HEK293 (cell line): ENCODE data around the gene LDB2.

Source experiments
- CTCF ChIA-PET: fragments of 350-600 bp; formaldehyde crosslinking; extraction: SDS; loops from one replicate; lab custom pipeline; 2021; ENCODE audit warnings: antibody characterized with exemption; lab: Yijun Ruan, JAX
- POLR2A ChIA-PET: fragments of 300-600 bp; formaldehyde crosslinking; extraction: SDS; loops from one replicate; lab custom pipeline; 2020; ENCODE audit warnings: antibody characterized with exemption, inconsistent platforms; lab: Yijun Ruan, JAX
- H3K27ac ChIP-seq: fragments of 200-500 bp; sonication (Bioruptor generic); 2 replicates; pipeline ENCODE4 v1.5.1; 2014; ENCODE audit warnings: low read depth, low read length, control low read depth, inconsistent platforms; ENCODE audit errors: extremely low read depth
- H3K36me3 ChIP-seq, 2 experiments: fragments of 200-500 bp in 1 of 2; sonication (Bioruptor generic) in 1 of 2; 1 replicate in 1 of 2; 2 replicates in 1 of 2; pipeline ENCODE4 v1.5.1; 2014 to 2017; ENCODE audit warnings: inconsistent platforms in 2 of 2, low read length in 2 of 2; ENCODE audit not compliant: control insufficient read depth in 2 of 2, insufficient read depth in 1 of 2
- H3K4me1 ChIP-seq: fragments of 200-500 bp; sonication (Bioruptor generic); 2 replicates; pipeline ENCODE4 v1.5.1; 2014; ENCODE audit warnings: mild to moderate bottlenecking, low read length, inconsistent platforms; ENCODE audit not compliant: control insufficient read depth, insufficient read depth
- H3K4me3 ChIP-seq: 2 replicates; pipeline ENCODE4 v1.5.1; 2011; ENCODE audit warnings: low read depth, mild to moderate bottlenecking, control low read depth, low read length, moderate library complexity
- H3K9me3 ChIP-seq: fragments of 200-500 bp; sonication (Bioruptor generic); 2 replicates; pipeline ENCODE4 v1.5.1; 2014; ENCODE audit warnings: low read depth, low read length, inconsistent platforms; ENCODE audit not compliant: control insufficient read depth, insufficient read depth
- OVOL3 ChIP-seq: fragments of 450-650 bp; formaldehyde crosslinking; IDR thresholded peaks from 2 replicates; pipeline ENCODE4 v1.5.1; 2016; ENCODE audit warnings: missing biosample characterization, missing genetic modification characterization
- SCRT1 ChIP-seq: fragments of 450-650 bp; formaldehyde crosslinking; IDR thresholded peaks from 2 replicates; pipeline ENCODE4 v1.5.1; 2016; ENCODE audit warnings: missing biosample characterization, missing genetic modification characterization, borderline replicate concordance
- WT1 ChIP-seq: fragments of 450-650 bp; formaldehyde crosslinking; IDR thresholded peaks from 2 replicates; pipeline ENCODE4 v1.5.1; 2016; ENCODE audit warnings: missing biosample characterization, missing genetic modification characterization
- YY1 ChIP-seq: fragments of 450-650 bp; formaldehyde crosslinking; IDR thresholded peaks from 2 replicates; pipeline ENCODE4 v1.5.1; 2018; ENCODE audit warnings: missing biosample characterization, missing genetic modification characterization
- ZNF366 ChIP-seq: fragments of 450-650 bp; formaldehyde crosslinking; conservative IDR thresholded peaks from 2 replicates; pipeline ENCODE4 v1.5.1; 2016; ENCODE audit warnings: missing biosample characterization, missing genetic modification characterization
- ZNF394 ChIP-seq: fragments of 450-650 bp; formaldehyde crosslinking; IDR thresholded peaks from 2 replicates; pipeline ENCODE4 v1.5.1; 2016; ENCODE audit warnings: missing biosample characterization, missing genetic modification characterization, mild to moderate bottlenecking, moderate library complexity, borderline replicate concordance
- ZNF600 ChIP-seq: fragments of 450-650 bp; formaldehyde crosslinking; IDR thresholded peaks from 2 replicates; pipeline ENCODE4 v1.5.1; 2016; ENCODE audit warnings: missing biosample characterization, missing genetic modification characterization
- ZNF660 ChIP-seq: fragments of 450-650 bp; IDR thresholded peaks from 2 replicates; pipeline ENCODE4 v1.5.1; 2018; ENCODE audit warnings: missing biosample characterization, mild to moderate bottlenecking, missing genetic modification characterization
- TF ChIP-seq, protein P1 (sequence below): fragments of 450-650 bp; formaldehyde crosslinking; IDR thresholded peaks from 2 replicates; pipeline ENCODE4 v1.5.1; 2016; ENCODE audit warnings: missing biosample characterization, missing genetic modification characterization
- TF ChIP-seq, protein P2 (sequence below): fragments of 450-650 bp; formaldehyde crosslinking; IDR thresholded peaks from 2 replicates; pipeline ENCODE4 v1.5.1; 2016; ENCODE audit warnings: missing biosample characterization, missing genetic modification characterization, borderline replicate concordance
- TF ChIP-seq, protein P3 (sequence below): fragments of 450-650 bp; formaldehyde crosslinking; conservative IDR thresholded peaks from 2 replicates; pipeline ENCODE4 v1.5.1; 2016; ENCODE audit warnings: low read depth, missing biosample characterization, missing genetic modification characterization
- TF ChIP-seq, protein P4 (sequence below): fragments of 450-650 bp; formaldehyde crosslinking; IDR thresholded peaks from 2 replicates; pipeline ENCODE4 v1.5.1; 2016; ENCODE audit warnings: missing biosample characterization, missing genetic modification characterization
- TF ChIP-seq, protein P5 (sequence below): fragments of 450-650 bp; formaldehyde crosslinking; IDR thresholded peaks from 2 replicates; pipeline ENCODE4 v1.5.1; 2017; ENCODE audit warnings: missing biosample characterization, missing genetic modification characterization
- TF ChIP-seq, protein P6 (sequence below): fragments of 450-650 bp; formaldehyde crosslinking; IDR thresholded peaks from 2 replicates; pipeline ENCODE4 v1.5.1; 2016; ENCODE audit warnings: missing biosample characterization, missing genetic modification characterization

The LDB2 gene

DNA sequence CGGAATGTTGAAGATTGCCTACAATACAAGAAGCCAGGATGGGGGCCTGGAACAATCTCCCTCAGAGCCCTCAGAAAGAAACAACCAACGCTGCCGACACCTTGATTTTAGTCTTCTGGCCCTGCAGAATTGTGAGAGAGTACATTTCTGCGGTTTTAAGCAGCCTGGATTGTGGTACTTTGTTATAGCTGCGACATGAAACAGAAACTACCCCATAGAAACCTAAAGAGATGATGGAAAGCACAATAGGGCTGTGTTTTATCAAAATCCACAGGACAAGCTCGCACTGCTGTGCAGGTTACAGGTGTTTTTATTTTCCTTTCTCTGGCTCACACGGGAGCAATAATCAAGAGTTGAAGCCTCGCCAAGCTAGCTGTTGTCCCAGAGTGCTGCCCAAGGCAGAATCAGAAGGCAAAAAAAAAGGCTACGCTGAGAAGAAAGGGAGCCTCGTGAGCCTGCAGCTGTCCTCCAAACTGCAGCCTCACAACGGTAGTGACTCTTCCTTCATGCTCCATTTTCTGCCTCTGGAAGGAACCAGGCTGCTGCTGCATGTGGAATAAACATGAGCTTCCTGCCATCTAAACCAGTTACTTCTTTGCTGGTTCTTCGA, 232.4 kb downstream of the LDB2 start (continued):
- TF ChIP-seq, protein P1, sequence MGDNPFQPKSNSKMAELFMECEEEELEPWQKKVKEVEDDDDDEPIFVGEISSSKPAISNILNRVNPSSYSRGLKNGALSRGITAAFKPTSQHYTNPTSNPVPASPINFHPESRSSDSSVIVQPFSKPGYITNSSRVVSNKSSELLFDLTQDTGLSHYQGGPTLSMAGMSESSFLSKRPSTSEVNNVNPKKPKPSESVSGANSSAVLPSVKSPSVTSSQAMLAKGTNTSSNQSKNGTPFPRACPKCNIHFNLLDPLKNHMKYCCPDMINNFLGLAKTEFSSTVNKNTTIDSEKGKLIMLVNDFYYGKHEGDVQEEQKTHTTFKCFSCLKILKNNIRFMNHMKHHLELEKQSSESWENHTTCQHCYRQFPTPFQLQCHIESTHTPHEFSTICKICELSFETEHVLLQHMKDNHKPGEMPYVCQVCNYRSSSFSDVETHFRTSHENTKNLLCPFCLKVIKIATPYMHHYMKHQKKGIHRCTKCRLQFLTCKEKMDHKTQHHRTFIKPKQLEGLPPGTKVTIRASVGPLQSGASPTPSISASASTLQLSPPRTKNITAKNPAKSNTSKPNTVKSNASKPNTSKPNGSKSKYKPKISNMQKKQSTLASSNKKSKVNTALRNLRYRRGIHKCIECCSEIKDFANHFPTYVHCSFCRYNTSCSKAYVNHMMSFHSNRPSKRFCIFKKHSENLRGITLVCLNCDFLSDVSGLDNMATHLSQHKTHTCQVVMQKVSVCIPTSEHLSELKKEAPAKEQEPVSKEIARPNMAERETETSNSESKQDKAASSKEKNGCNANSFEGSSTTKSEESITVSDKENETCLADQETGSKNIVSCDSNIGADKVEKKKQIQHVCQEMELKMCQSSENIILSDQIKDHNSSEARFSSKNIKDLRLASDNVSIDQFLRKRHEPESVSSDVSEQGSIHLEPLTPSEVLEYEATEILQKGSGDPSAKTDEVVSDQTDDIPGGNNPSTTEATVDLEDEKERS (tag by site-specific recombination), result no peak
- TF ChIP-seq, protein P2, sequence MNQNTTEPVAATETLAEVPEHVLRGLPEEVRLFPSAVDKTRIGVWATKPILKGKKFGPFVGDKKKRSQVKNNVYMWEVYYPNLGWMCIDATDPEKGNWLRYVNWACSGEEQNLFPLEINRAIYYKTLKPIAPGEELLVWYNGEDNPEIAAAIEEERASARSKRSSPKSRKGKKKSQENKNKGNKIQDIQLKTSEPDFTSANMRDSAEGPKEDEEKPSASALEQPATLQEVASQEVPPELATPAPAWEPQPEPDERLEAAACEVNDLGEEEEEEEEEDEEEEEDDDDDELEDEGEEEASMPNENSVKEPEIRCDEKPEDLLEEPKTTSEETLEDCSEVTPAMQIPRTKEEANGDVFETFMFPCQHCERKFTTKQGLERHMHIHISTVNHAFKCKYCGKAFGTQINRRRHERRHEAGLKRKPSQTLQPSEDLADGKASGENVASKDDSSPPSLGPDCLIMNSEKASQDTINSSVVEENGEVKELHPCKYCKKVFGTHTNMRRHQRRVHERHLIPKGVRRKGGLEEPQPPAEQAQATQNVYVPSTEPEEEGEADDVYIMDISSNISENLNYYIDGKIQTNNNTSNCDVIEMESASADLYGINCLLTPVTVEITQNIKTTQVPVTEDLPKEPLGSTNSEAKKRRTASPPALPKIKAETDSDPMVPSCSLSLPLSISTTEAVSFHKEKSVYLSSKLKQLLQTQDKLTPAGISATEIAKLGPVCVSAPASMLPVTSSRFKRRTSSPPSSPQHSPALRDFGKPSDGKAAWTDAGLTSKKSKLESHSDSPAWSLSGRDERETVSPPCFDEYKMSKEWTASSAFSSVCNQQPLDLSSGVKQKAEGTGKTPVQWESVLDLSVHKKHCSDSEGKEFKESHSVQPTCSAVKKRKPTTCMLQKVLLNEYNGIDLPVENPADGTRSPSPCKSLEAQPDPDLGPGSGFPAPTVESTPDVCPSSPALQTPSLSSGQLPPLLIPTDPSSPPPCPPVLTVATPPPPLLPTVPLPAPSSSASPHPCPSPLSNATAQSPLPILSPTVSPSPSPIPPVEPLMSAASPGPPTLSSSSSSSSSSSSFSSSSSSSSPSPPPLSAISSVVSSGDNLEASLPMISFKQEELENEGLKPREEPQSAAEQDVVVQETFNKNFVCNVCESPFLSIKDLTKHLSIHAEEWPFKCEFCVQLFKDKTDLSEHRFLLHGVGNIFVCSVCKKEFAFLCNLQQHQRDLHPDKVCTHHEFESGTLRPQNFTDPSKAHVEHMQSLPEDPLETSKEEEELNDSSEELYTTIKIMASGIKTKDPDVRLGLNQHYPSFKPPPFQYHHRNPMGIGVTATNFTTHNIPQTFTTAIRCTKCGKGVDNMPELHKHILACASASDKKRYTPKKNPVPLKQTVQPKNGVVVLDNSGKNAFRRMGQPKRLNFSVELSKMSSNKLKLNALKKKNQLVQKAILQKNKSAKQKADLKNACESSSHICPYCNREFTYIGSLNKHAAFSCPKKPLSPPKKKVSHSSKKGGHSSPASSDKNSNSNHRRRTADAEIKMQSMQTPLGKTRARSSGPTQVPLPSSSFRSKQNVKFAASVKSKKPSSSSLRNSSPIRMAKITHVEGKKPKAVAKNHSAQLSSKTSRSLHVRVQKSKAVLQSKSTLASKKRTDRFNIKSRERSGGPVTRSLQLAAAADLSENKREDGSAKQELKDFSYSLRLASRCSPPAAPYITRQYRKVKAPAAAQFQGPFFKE (tag by site-specific recombination), result no peak
- TF ChIP-seq ZNF366 (tag by site-specific recombination), result no peak
- TF ChIP-seq ZNF394 (tag by site-specific recombination), result no peak
- TF ChIP-seq, protein P3, sequence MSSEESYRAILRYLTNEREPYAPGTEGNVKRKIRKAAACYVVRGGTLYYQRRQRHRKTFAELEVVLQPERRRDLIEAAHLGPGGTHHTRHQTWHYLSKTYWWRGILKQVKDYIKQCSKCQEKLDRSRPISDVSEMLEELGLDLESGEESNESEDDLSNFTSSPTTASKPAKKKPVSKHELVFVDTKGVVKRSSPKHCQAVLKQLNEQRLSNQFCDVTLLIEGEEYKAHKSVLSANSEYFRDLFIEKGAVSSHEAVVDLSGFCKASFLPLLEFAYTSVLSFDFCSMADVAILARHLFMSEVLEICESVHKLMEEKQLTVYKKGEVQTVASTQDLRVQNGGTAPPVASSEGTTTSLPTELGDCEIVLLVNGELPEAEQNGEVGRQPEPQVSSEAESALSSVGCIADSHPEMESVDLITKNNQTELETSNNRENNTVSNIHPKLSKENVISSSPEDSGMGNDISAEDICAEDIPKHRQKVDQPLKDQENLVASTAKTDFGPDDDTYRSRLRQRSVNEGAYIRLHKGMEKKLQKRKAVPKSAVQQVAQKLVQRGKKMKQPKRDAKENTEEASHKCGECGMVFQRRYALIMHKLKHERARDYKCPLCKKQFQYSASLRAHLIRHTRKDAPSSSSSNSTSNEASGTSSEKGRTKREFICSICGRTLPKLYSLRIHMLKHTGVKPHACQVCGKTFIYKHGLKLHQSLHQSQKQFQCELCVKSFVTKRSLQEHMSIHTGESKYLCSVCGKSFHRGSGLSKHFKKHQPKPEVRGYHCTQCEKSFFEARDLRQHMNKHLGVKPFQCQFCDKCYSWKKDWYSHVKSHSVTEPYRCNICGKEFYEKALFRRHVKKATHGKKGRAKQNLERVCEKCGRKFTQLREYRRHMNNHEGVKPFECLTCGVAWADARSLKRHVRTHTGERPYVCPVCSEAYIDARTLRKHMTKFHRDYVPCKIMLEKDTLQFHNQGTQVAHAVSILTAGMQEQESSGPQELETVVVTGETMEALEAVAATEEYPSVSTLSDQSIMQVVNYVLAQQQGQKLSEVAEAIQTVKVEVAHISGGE (tag by site-specific recombination), result no peak
- TF ChIP-seq, protein P4, sequence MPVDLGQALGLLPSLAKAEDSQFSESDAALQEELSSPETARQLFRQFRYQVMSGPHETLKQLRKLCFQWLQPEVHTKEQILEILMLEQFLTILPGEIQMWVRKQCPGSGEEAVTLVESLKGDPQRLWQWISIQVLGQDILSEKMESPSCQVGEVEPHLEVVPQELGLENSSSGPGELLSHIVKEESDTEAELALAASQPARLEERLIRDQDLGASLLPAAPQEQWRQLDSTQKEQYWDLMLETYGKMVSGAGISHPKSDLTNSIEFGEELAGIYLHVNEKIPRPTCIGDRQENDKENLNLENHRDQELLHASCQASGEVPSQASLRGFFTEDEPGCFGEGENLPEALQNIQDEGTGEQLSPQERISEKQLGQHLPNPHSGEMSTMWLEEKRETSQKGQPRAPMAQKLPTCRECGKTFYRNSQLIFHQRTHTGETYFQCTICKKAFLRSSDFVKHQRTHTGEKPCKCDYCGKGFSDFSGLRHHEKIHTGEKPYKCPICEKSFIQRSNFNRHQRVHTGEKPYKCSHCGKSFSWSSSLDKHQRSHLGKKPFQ (tag by site-specific recombination), result no peak
- TF ChIP-seq, protein P5, sequence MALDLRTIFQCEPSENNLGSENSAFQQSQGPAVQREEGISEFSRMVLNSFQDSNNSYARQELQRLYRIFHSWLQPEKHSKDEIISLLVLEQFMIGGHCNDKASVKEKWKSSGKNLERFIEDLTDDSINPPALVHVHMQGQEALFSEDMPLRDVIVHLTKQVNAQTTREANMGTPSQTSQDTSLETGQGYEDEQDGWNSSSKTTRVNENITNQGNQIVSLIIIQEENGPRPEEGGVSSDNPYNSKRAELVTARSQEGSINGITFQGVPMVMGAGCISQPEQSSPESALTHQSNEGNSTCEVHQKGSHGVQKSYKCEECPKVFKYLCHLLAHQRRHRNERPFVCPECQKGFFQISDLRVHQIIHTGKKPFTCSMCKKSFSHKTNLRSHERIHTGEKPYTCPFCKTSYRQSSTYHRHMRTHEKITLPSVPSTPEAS (tag by site-specific recombination), result no peak
- TF ChIP-seq YY1 (tag by site-specific recombination), result no peak
- TF ChIP-seq OVOL3 (tag by site-specific recombination), result no peak

DNA sequence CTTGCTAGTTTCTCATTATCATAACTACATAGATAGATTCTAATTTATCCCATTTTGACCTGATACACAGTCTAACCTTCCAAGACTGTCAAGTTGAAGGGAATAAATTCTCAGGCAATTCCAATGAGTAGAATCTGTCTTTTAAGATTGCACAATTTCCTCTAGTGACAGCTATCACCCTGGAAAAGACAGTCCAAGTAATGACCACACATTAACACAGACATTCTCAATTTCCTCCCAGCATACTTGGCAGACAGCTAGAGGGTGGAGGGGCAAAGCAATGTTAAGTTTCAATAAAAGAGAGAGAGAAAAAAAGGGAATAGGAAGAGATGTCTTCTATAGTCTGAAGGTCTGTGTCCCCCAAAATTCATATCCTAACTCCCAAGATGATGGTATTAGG, 234.7 kb downstream of the LDB2 start:
- Histone ChIP-seq H3K9me3 (no peaks in the 10 kb centered on the region), H3K27ac (no peak overlapping the region), H3K4me3 (no peak overlapping the region), H3K4me1 (no peaks in the 10 kb centered on the region)
- ChIA-PET CTCF (no interaction called here), POLR2A (no interaction called here)
- TF ChIP-seq WT1 (no peak), ZNF660 (no peak), ZNF600 (tag by site-specific recombination) (no peak), SCRT1 (tag by site-specific recombination) (no peak)
- TF ChIP-seq, protein P6, sequence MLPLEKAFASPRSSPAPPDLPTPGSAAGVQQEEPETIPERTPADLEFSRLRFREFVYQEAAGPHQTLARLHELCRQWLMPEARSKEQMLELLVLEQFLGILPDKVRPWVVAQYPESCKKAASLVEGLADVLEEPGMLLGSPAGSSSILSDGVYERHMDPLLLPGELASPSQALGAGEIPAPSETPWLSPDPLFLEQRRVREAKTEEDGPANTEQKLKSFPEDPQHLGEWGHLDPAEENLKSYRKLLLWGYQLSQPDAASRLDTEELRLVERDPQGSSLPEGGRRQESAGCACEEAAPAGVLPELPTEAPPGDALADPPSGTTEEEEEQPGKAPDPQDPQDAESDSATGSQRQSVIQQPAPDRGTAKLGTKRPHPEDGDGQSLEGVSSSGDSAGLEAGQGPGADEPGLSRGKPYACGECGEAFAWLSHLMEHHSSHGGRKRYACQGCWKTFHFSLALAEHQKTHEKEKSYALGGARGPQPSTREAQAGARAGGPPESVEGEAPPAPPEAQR (tag by site-specific recombination), result no peak
- TF ChIP-seq, all 188 proteins: peak for 0
- H3K36me3 ChIP-seq, result no peaks in the 10 kb centered on the region
